GM06990 (cell line): Measurements from ENCODE around the gene ARHGAP45.

Source experiments
- DNase-seq: peaks from one replicate; pipeline ENCODE4 v3.0.0-alpha.2; 2011; ENCODE audit not compliant: insufficient read length; ENCODE audit errors: extremely low read depth
- H3K27me3 ChIP-seq: replicated peaks from 2 replicates; pipeline ENCODE4 v1.6.0; 2011; ENCODE audit warnings: low read length; ENCODE audit not compliant: control insufficient read depth, insufficient read depth
- H3K36me3 ChIP-seq: 2 replicates; pipeline ENCODE4 v1.5.1; 2011; ENCODE audit warnings: low read length; ENCODE audit not compliant: control insufficient read depth, insufficient read depth
- H3K4me3 ChIP-seq: replicated peaks from 2 replicates; pipeline ENCODE4 v1.5.1; 2011; ENCODE audit warnings: low read depth, mild to moderate bottlenecking, control low read depth, low read length
- CTCF ChIP-seq: IDR thresholded peaks from 2 replicates; pipeline ENCODE4 v1.5.1; 2011; ENCODE audit warnings: low read length, control low read depth, mild to moderate bottlenecking, inconsistent platforms; ENCODE audit not compliant: insufficient read depth, poor library complexity, severe bottlenecking

ARHGAP45 gene

GRCh38 chr19:1073063-1073955 lies 6.3 kb downstream of the ARHGAP45 start:
- Histone ChIP-seq H3K4me3 (no peak overlapping the region), H3K27me3 (no peaks in the 10 kb centered on the region), H3K36me3 (peaks cover 31% of the 10 kb centered on the region)
- DNase-seq: no peak
- TF ChIP-seq CTCF: no peak

GRCh38 chr19:1073956-1074517 lies 7.1 kb downstream of the ARHGAP45 start:
- H3K36me3 ChIP-seq: peaks cover 32% of the 10 kb centered on the region
- no peak for DNase-seq
- TF ChIP-seq CTCF: no peak
- H3K4me3 ChIP-seq: peak overlapping the region; percentile 31
- no peaks in the 10 kb centered on the region for H3K27me3 ChIP-seq

- H3K27me3 ChIP-seq: no peaks in the 10 kb centered on the region
- peaks cover 35% of the 10 kb centered on the region for H3K36me3 ChIP-seq
- TF ChIP-seq CTCF: no peak
- DNase-seq: peak; percentile 85
- H3K4me3 ChIP-seq: peak overlapping the region; percentile 45
Measured at GRCh38 chr19:1074544-1075283, 7.7 kb downstream of the ARHGAP45 start.

GRCh38 chr19:1076046-1076386 lies 9.0 kb downstream of the ARHGAP45 start:
- peaks cover 44% of the 10 kb centered on the region for H3K36me3 ChIP-seq
- no peaks in the 10 kb centered on the region for H3K27me3 ChIP-seq
- H3K4me3 ChIP-seq: no peak overlapping the region
- TF ChIP-seq CTCF: no peak
- no peak for DNase-seq

GRCh38 chr19:1076951-1077350 lies 10.0 kb downstream of the ARHGAP45 start:
- Histone ChIP-seq H3K36me3 (peaks cover 50% of the 10 kb centered on the region), H3K4me3 (peak overlapping the region; percentile 10; the same call in 1 of the 2 replicates), H3K27me3 (no peaks in the 10 kb centered on the region)
- TF ChIP-seq CTCF: no peak
- DNase-seq: peak; percentile 87
